H1 (cell line): Measurements from ENCODE around the gene NMRAL1.

Experiments
- BACH1 ChIP-seq: IDR thresholded peaks from 2 replicates; pipeline ENCODE4 v1.6.1; 2012; ENCODE audit warnings: low read length, improper control_type of control experiment
- CBX5 ChIP-seq: fragments of 300-800, 300-1000 bp; sonication (generic); IDR thresholded peaks from 2 replicates; pipeline ENCODE4 v1.7.1; 2016; ENCODE audit warnings: antibody characterized with exemption, low read length, low read depth
- JUN ChIP-seq: IDR thresholded peaks from 2 replicates; pipeline ENCODE4 v1.6.1; 2011; ENCODE audit warnings: low read depth, mild to moderate bottlenecking, improper control_type of control experiment, low read length
- KDM5A ChIP-seq: fragments of 200-600 bp; IDR thresholded peaks from 2 replicates; pipeline ENCODE4 v1.7.1; 2012; ENCODE audit warnings: mild to moderate bottlenecking, low read length, inconsistent platforms, mixed read lengths
- MAFK ChIP-seq: IDR thresholded peaks from 2 replicates; pipeline ENCODE4 v1.6.1; 2012; ENCODE audit warnings: low read depth, mild to moderate bottlenecking, improper control_type of control experiment, low read length
- POLR2A ChIP-seq, 2 experiments: IDR thresholded peaks; 1 replicate in 1 of 2; 2 replicates in 1 of 2; pipeline ENCODE4 v1.6.1; 2011; ENCODE audit warnings: low read depth in 2 of 2, low read length in 2 of 2, mild to moderate bottlenecking in 2 of 2; ENCODE audit errors: control extremely low read depth in 1 of 2
- POLR2AphosphoS5 ChIP-seq: IDR thresholded peaks from 2 replicates; pipeline ENCODE4 v1.6.1; 2011; ENCODE audit warnings: low read depth, low read length
- TEAD4 ChIP-seq: IDR thresholded peaks from 2 replicates; pipeline ENCODE4 v1.6.1; 2012; ENCODE audit warnings: low read depth, low read length, inconsistent platforms, mixed read lengths
- ZNF274 ChIP-seq: IDR thresholded peaks from 2 replicates; pipeline ENCODE4 v1.7.0; 2012; ENCODE audit warnings: low read length, borderline replicate concordance; ENCODE audit errors: extremely low read depth
- TF ChIP-seq, protein P1 (sequence below), 3 experiments: IDR thresholded peaks; 1 replicate in 2 of 3; 2 replicates in 1 of 3; pipeline versions ENCODE4 v1.5.1 to v1.6.1; 2011; ENCODE audit warnings: low read length in 3 of 3, mild to moderate bottlenecking in 3 of 3, inconsistent platforms in 2 of 3, low read depth in 1 of 3, moderate library complexity in 1 of 3; ENCODE audit not compliant: insufficient read depth in 1 of 3; ENCODE audit errors: control extremely low read depth in 1 of 3

DNA sequence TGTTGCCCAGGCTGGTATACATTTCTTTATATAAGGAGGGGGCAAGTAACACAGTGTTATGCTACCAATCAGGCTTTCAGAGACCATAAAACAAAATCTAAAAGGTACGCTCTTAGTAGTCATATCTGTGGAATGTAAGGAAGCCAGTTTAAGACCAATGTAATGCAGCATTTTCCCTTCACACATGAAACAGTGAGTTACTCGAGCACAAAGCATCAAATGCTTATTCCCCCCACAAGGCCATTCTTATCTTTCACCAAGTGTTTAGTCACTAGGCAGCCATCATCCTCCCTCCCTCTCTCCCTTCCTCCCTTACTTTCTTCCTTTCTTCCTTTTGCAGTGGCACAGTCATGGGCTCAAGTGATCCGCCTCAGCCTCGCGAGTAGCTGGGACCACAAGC, 14.6 kb upstream of the NMRAL1 start:
- no peak for TF ChIP-seq JUN
- TF ChIP-seq, protein P1, sequence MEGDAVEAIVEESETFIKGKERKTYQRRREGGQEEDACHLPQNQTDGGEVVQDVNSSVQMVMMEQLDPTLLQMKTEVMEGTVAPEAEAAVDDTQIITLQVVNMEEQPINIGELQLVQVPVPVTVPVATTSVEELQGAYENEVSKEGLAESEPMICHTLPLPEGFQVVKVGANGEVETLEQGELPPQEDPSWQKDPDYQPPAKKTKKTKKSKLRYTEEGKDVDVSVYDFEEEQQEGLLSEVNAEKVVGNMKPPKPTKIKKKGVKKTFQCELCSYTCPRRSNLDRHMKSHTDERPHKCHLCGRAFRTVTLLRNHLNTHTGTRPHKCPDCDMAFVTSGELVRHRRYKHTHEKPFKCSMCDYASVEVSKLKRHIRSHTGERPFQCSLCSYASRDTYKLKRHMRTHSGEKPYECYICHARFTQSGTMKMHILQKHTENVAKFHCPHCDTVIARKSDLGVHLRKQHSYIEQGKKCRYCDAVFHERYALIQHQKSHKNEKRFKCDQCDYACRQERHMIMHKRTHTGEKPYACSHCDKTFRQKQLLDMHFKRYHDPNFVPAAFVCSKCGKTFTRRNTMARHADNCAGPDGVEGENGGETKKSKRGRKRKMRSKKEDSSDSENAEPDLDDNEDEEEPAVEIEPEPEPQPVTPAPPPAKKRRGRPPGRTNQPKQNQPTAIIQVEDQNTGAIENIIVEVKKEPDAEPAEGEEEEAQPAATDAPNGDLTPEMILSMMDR (IDR thresholded peaks at IDR 0.05; ENCODE audit: control extremely low read depth in 1 of 3, insufficient read depth in 1 of 3, low read depth in 1 of 3, low read length in 3 of 3) = no peak
- no peak for TF ChIP-seq MAFK
- TF ChIP-seq KDM5A = no peak
- TF ChIP-seq CBX5 = no peak
- no peak for TF ChIP-seq ZNF274
- no peak for TF ChIP-seq BACH1
- no peak for TF ChIP-seq POLR2AphosphoS5
- no peak for TF ChIP-seq TEAD4
- no peak for TF ChIP-seq POLR2A (IDR thresholded peaks at IDR 0.05; ENCODE audit: control extremely low read depth in 1 of 2, low read depth in 2 of 2, low read length in 2 of 2)
